ENCODE data around the gene CD207. TPM values are rescaled to one million over a fixed set of nuclear protein-coding genes. Genes with fewer than 3 reads are reported as not detected.
A peak's percentile ranks its signal among the peaks of the same experiment; 100 is the strongest.

Gene CD207
- total RNA-seq, 1 donor from 2014 or later: not detected

GRCh38 chr2:70842401-70842800 is 6.8 kb upstream of the CD207 start:
- intact Hi-C loops (cut with micrococcal nuclease): no loop called here
- Mint-ChIP-seq H3K9me3 (peaks cover 3% of the 10 kb centered on the region), H3K4me1 (no peaks in the 10 kb centered on the region), H3K36me3 (ENCODE audit: low read depth) (no peaks in the 10 kb centered on the region), H3K27me3 (peaks cover 12% of the 10 kb centered on the region), H3K27ac (no peak overlapping the region), H3K4me3 (no peak overlapping the region)
- no peak for DNase-seq

GRCh38 chr2:70837980-70838925 is 2.6 kb upstream of the CD207 start:
- H3K4me3 Mint-ChIP-seq: no peak overlapping the region
- peaks cover 3% of the 10 kb centered on the region for H3K9me3 Mint-ChIP-seq
- H3K36me3 Mint-ChIP-seq (ENCODE audit: low read depth): no peaks in the 10 kb centered on the region
- peaks cover 2% of the 10 kb centered on the region for H3K27me3 Mint-ChIP-seq
- no peak for DNase-seq
- H3K27ac Mint-ChIP-seq: no peak overlapping the region
- no peaks in the 10 kb centered on the region for H3K4me1 Mint-ChIP-seq
- intact Hi-C loops (cut with micrococcal nuclease): no loop called here

- no peak for DNase-seq
- no peaks in the 10 kb centered on the region for H3K9me3 Mint-ChIP-seq
- H3K4me1 Mint-ChIP-seq: peaks cover 1% of the 10 kb centered on the region
- no peak overlapping the region for H3K27ac Mint-ChIP-seq
- no peaks in the 10 kb centered on the region for H3K36me3 Mint-ChIP-seq (ENCODE audit: low read depth)
- intact Hi-C loops (cut with micrococcal nuclease): no loop called here
- H3K4me3 Mint-ChIP-seq: no peak overlapping the region
- H3K27me3 Mint-ChIP-seq: no peaks in the 10 kb centered on the region
Observed at GRCh38 chr2:70834881-70835280, 735 bp downstream of the CD207 start.

GRCh38 chr2:70834106-70834505 is 1.5 kb downstream of the CD207 start:
- Mint-ChIP-seq H3K27me3 (no peaks in the 10 kb centered on the region), H3K27ac (no peak overlapping the region), H3K9me3 (no peaks in the 10 kb centered on the region), H3K36me3 (ENCODE audit: low read depth) (no peaks in the 10 kb centered on the region), H3K4me1 (peaks cover 2% of the 10 kb centered on the region), H3K4me3 (no peak overlapping the region)
- intact Hi-C loops (cut with micrococcal nuclease): no loop called here
- DNase-seq: no peak

- H3K4me3 Mint-ChIP-seq: no peak overlapping the region
- intact Hi-C loops (cut with micrococcal nuclease): no loop called here
- no peak overlapping the region for H3K27ac Mint-ChIP-seq
- H3K9me3 Mint-ChIP-seq: no peaks in the 10 kb centered on the region
- H3K36me3 Mint-ChIP-seq (ENCODE audit: low read depth): no peaks in the 10 kb centered on the region
- H3K4me1 Mint-ChIP-seq: peaks cover 4% of the 10 kb centered on the region
- no peaks in the 10 kb centered on the region for H3K27me3 Mint-ChIP-seq
- DNase-seq: no peak
Observed at GRCh38 chr2:70833246-70833645, 2.4 kb downstream of the CD207 start.

- intact Hi-C loops (cut with micrococcal nuclease): no loop called here
- H3K9me3 Mint-ChIP-seq: no peaks in the 10 kb centered on the region
Observed at GRCh38 chr2:70832386-70832785, 3.2 kb downstream of the CD207 start.

GRCh38 chr2:70831861-70832260 is 3.8 kb downstream of the CD207 start:
- no peak overlapping the region for H3K27ac Mint-ChIP-seq
- intact Hi-C loops (cut with micrococcal nuclease): no loop called here
- H3K27me3 Mint-ChIP-seq: no peaks in the 10 kb centered on the region
- no peaks in the 10 kb centered on the region for H3K9me3 Mint-ChIP-seq
- H3K4me1 Mint-ChIP-seq: peaks cover 11% of the 10 kb centered on the region
- no peak for DNase-seq
- no peak overlapping the region for H3K4me3 Mint-ChIP-seq
- H3K36me3 Mint-ChIP-seq (ENCODE audit: low read depth): no peaks in the 10 kb centered on the region

More at GRCh38 chr2:70832386-70832785, 3.2 kb downstream of the CD207 start:
- no peaks in the 10 kb centered on the region for H3K36me3 Mint-ChIP-seq (ENCODE audit: low read depth)
- peaks cover 7% of the 10 kb centered on the region for H3K4me1 Mint-ChIP-seq
- H3K27me3 Mint-ChIP-seq: no peaks in the 10 kb centered on the region
- no peak overlapping the region for H3K27ac Mint-ChIP-seq
- no peak for DNase-seq
- no peak overlapping the region for H3K4me3 Mint-ChIP-seq

- H3K27me3 Mint-ChIP-seq: no peaks in the 10 kb centered on the region
- no peak overlapping the region for H3K27ac Mint-ChIP-seq
- H3K9me3 Mint-ChIP-seq: no peaks in the 10 kb centered on the region
- H3K4me1 Mint-ChIP-seq: peaks cover 16% of the 10 kb centered on the region
- no peak for DNase-seq
- intact Hi-C loops (cut with micrococcal nuclease): no loop called here
- no peaks in the 10 kb centered on the region for H3K36me3 Mint-ChIP-seq (ENCODE audit: low read depth)
- H3K4me3 Mint-ChIP-seq: no peak overlapping the region
Observed at GRCh38 chr2:70830366-70830765, 5.2 kb downstream of the CD207 start.

- intact Hi-C loops (cut with micrococcal nuclease): no loop called here
- no peaks in the 10 kb centered on the region for H3K9me3 Mint-ChIP-seq
Observed at GRCh38 chr2:70829916-70830315, 5.7 kb downstream of the CD207 start.

GRCh38 chr2:70828914-70829824 is 6.4 kb downstream of the CD207 start:
- no peaks in the 10 kb centered on the region for H3K36me3 Mint-ChIP-seq (ENCODE audit: low read depth)
- H3K4me1 Mint-ChIP-seq: peaks cover 16% of the 10 kb centered on the region
- no peak overlapping the region for H3K27ac Mint-ChIP-seq
- intact Hi-C loops (cut with micrococcal nuclease): no loop called here
- no peak for DNase-seq
- H3K27me3 Mint-ChIP-seq: no peaks in the 10 kb centered on the region
- no peak overlapping the region for H3K4me3 Mint-ChIP-seq
- no peaks in the 10 kb centered on the region for H3K9me3 Mint-ChIP-seq

More at GRCh38 chr2:70829916-70830315, 5.7 kb downstream of the CD207 start:
- Mint-ChIP-seq H3K27ac (no peak overlapping the region), H3K4me3 (no peak overlapping the region), H3K4me1 (peaks cover 16% of the 10 kb centered on the region), H3K27me3 (no peaks in the 10 kb centered on the region), H3K36me3 (ENCODE audit: low read depth) (no peaks in the 10 kb centered on the region)
- no peak for DNase-seq

GRCh38 chr2:70828115-70828514 is 7.5 kb downstream of the CD207 start:
- no peaks in the 10 kb centered on the region for H3K36me3 Mint-ChIP-seq (ENCODE audit: low read depth)
- H3K27ac Mint-ChIP-seq: no peak overlapping the region

GRCh38 chr2:70827388-70827787 is 8.2 kb downstream of the CD207 start:
- no peak for DNase-seq
- Mint-ChIP-seq H3K9me3 (no peaks in the 10 kb centered on the region), H3K27ac (peak overlapping the region; percentile 89), H3K4me1 (peaks cover 23% of the 10 kb centered on the region), H3K36me3 (ENCODE audit: low read depth) (no peaks in the 10 kb centered on the region), H3K4me3 (no peak overlapping the region), H3K27me3 (no peaks in the 10 kb centered on the region)
- intact Hi-C loops (cut with micrococcal nuclease): no loop called here

More at GRCh38 chr2:70828115-70828514, 7.5 kb downstream of the CD207 start:
- no peaks in the 10 kb centered on the region for H3K27me3 Mint-ChIP-seq
- no peak overlapping the region for H3K4me3 Mint-ChIP-seq
- H3K4me1 Mint-ChIP-seq: peaks cover 16% of the 10 kb centered on the region
- intact Hi-C loops (cut with micrococcal nuclease): no loop called here
- no peak for DNase-seq
- no peaks in the 10 kb centered on the region for H3K9me3 Mint-ChIP-seq

- H3K27ac Mint-ChIP-seq: peak overlapping the region; percentile 89
- peaks cover 23% of the 10 kb centered on the region for H3K4me1 Mint-ChIP-seq
- peak overlapping the region; percentile 43 for H3K4me3 Mint-ChIP-seq
Observed at GRCh38 chr2:70826696-70827350, 8.8 kb downstream of the CD207 start.

More at GRCh38 chr2:70826696-70827350, 8.8 kb downstream of the CD207 start:
- no peaks in the 10 kb centered on the region for H3K36me3 Mint-ChIP-seq (ENCODE audit: low read depth)
- no peaks in the 10 kb centered on the region for H3K27me3 Mint-ChIP-seq
- no peak for DNase-seq
- no peaks in the 10 kb centered on the region for H3K9me3 Mint-ChIP-seq
- intact Hi-C loops (cut with micrococcal nuclease): loop anchor here (1.0 kb wide), 1 partner anchor 24 kb away; no protein-coding TSS in a partner anchor

Measured in activated CD4-positive, alpha-beta T cell treated with anti-CD3 and anti-CD28 coated beads, Interleukin-2, amount 10 ng/mL, durations not matched to agents 24 days and 14 days (primary cell).